GM23248 (cell line): Measurements from ENCODE around the gene MB. TPM values are rescaled to one million over a fixed set of nuclear protein-coding genes. Genes with fewer than 3 reads are reported as not detected.
A peak's percentile ranks its signal among the peaks of the same experiment; 100 is the strongest.
"Not testable (repeated sequence)": the region's sequence is repeated elsewhere in the genome, so short reads cannot be mapped to it uniquely, and the experiment has no call there.

Experiments used
- DNase-seq: peaks from one replicate; pipeline ENCODE4 v3.0.0-alpha.2; 2015
- H2AFZ ChIP-seq: fragments of 200-600 bp; sonication (generic); 2 replicates; pipeline ENCODE4 v1.6.1; 2016; ENCODE audit warnings: antibody characterized with exemption
- H3F3A ChIP-seq: fragments of 200-600 bp; sonication (generic); 2 replicates; pipeline ENCODE4 v1.6.1; 2016; ENCODE audit warnings: mild to moderate bottlenecking, antibody characterized with exemption, mixed run types; ENCODE audit not compliant: insufficient read depth
- H3K27ac ChIP-seq: fragments of 200-600 bp; sonication (generic); 2 replicates; pipeline ENCODE4 v1.5.1; 2016; ENCODE audit warnings: mild to moderate bottlenecking
- H3K27me3 ChIP-seq: fragments of 200-600 bp; sonication (generic); replicated peaks from 2 replicates; pipeline ENCODE4 v1.6.1; 2016; ENCODE audit warnings: mild to moderate bottlenecking; ENCODE audit not compliant: insufficient read depth
- H3K36me3 ChIP-seq: fragments of 200-600 bp; sonication (generic); 2 replicates; pipeline ENCODE4 v1.6.1; 2016; ENCODE audit warnings: low read depth, mild to moderate bottlenecking
- H3K4me1 ChIP-seq: fragments of 200-600 bp; sonication (generic); 2 replicates; pipeline ENCODE4 v1.6.1; 2016; ENCODE audit warnings: mild to moderate bottlenecking; ENCODE audit not compliant: insufficient read depth
- H3K4me2 ChIP-seq: fragments of 200-600 bp; sonication (generic); one replicate; pipeline ENCODE4 v1.6.1; 2016; ENCODE audit warnings: mild to moderate bottlenecking; ENCODE audit not compliant: unreplicated experiment
- H3K4me3 ChIP-seq: fragments of 200-600 bp; sonication (generic); 2 replicates; pipeline ENCODE4 v1.5.1; 2016; ENCODE audit warnings: mild to moderate bottlenecking
- H3K79me2 ChIP-seq: fragments of 200-600 bp; sonication (generic); 2 replicates; pipeline ENCODE4 v1.6.1; 2016; ENCODE audit warnings: mild to moderate bottlenecking; ENCODE audit not compliant: insufficient read depth
- H3K9ac ChIP-seq: fragments of 200-600 bp; sonication (generic); 2 replicates; pipeline ENCODE4 v1.6.1; 2016; ENCODE audit warnings: mild to moderate bottlenecking
- H3K9me2 ChIP-seq: fragments of 200-600 bp; sonication (generic); 2 replicates; pipeline ENCODE4 v1.6.1; 2016; ENCODE audit warnings: mixed run types, mild to moderate bottlenecking, moderate library complexity; ENCODE audit not compliant: insufficient read depth
- H3K9me3 ChIP-seq: fragments of 200-600 bp; sonication (generic); one replicate; pipeline ENCODE4 v1.6.1; 2017; ENCODE audit warnings: low read depth
- H4K20me1 ChIP-seq: fragments of 200-600 bp; sonication (generic); 2 replicates; pipeline ENCODE4 v1.6.0; 2016; ENCODE audit not compliant: insufficient read depth
- EZH2 ChIP-seq: fragments of 200-600 bp; sonication (generic); IDR thresholded peaks from 2 replicates; pipeline ENCODE4 v1.6.1; 2018; ENCODE audit warnings: antibody characterized with exemption, mild to moderate bottlenecking; ENCODE audit not compliant: insufficient read depth, poor library complexity, severe bottlenecking
- EZH2phosphoT487 ChIP-seq: fragments of 200-600 bp; sonication (generic); IDR thresholded peaks from 2 replicates; pipeline ENCODE4 v1.6.1; 2018; ENCODE audit warnings: antibody characterized with exemption, moderate library complexity, mild to moderate bottlenecking, low read depth; ENCODE audit not compliant: insufficient read depth
- WGBS, 2 experiments: methylation state at CpG; one replicate each; pipeline ENCODE4 v1.1.6; 2015 to 2017; ENCODE audit warnings: low lambda C conversion rate in 2 of 2, low coverage in 1 of 2; ENCODE audit errors: missing lambda C conversion rate in 2 of 2; 5-methylcytosine and 5-hydroxymethylcytosine counted together
- in situ Hi-C: fragments of 300-500 bp; cut with MboI; formaldehyde crosslinking; loops from 2 replicates; pipeline ENCODE4 v1.15.0; 2020
- polyA plus RNA-seq: library from polyadenylated mRNA; unstranded; fragments of >200 nt; fragmentation: Nextera tagmentation; extraction: Ambion mirVana; gene quantifications from 2 replicates; pipeline ENCODE4 v1.2.1, GENCODE V29; 2016
- total RNA-seq: library from RNA; depleted of rRNA; stranded (reverse); fragments of >200 nt; shearing (Covaris generic); gene quantifications from 2 replicates; pipeline ENCODE4 v1.2.3, GENCODE V29; 2014; rRNA removed

Gene MB
- total RNA-seq (not detected in 2 replicates), polyA plus RNA-seq (0.47 TPM in 1 of 2 replicates, not detected in the other)

- no peak within 1 kb of the TSS for H3K9ac ChIP-seq
- DNase-seq: no peak
- H3K27ac ChIP-seq: no peak within 1 kb of the TSS
- no peaks in the 10 kb centered on the region for H3K9me3 ChIP-seq
- WGBS, 2 experiments: 81 to 85% methylated on average over 16 of the region's 16 CpGs
- no peaks in the 10 kb centered on the region for H4K20me1 ChIP-seq
- no peaks in the 10 kb centered on the region for H3K9me2 ChIP-seq
- no peak within 1 kb of the TSS for H3K4me3 ChIP-seq
- H3K4me1 ChIP-seq: 0 out of 2 replicates have a peak, but pooled peaks cover 5% of the 10 kb centered on the region
- H3K79me2 ChIP-seq: no peaks in the 10 kb centered on the region
- TF ChIP-seq EZH2: no peak
- no peak for TF ChIP-seq EZH2phosphoT487
- H3K4me2 ChIP-seq: no peak within 1 kb of the TSS
- no peak within 1 kb of the TSS for H2AFZ ChIP-seq
- no peaks in the 10 kb centered on the region for H3K27me3 ChIP-seq
- in situ Hi-C loops: no loop called here
- H3F3A ChIP-seq: no peaks in the 10 kb centered on the region
- H3K36me3 ChIP-seq: no peaks in the 10 kb centered on the region
Observed at GRCh38 chr22:35617137-35617755, at the start of gene MB. Gene MB (minus strand): TSS chr22:35617329. CDS start chr22:35617257, 72 bp downstream.

- H3K27ac ChIP-seq, H3K4me3 ChIP-seq, H3K9me3 ChIP-seq, H2AFZ ChIP-seq, H3K9ac ChIP-seq, H4K20me1 ChIP-seq, H3K4me1 ChIP-seq, H3F3A ChIP-seq, H3K4me2 ChIP-seq, DNase-seq, H3K36me3 ChIP-seq, H3K9me2 ChIP-seq, H3K27me3 ChIP-seq, in situ Hi-C loops: not testable (repeated sequence)
- 75 to 94% methylated on average over 1 of the region's 1 CpG for WGBS, 2 experiments
- peaks cover 14% of the 10 kb centered on the region for H3K79me2 ChIP-seq
Observed at GRCh38 chr22:35666699-35667098, 49.6 kb upstream of the MB start.

GRCh38 chr22:35664955-35665587 lies 47.9 kb upstream of the MB start:
- H3K79me2 ChIP-seq: peaks cover 14% of the 10 kb centered on the region
- H3F3A ChIP-seq: peaks cover 14% of the 10 kb centered on the region
- no peaks in the 10 kb centered on the region for H4K20me1 ChIP-seq
- WGBS, 2 experiments: 95 to 96% methylated on average over 5 of the region's 5 CpGs
- no peaks in the 10 kb centered on the region for H3K9me2 ChIP-seq
- H3K4me2 ChIP-seq: no peak overlapping the region
- H3K9ac ChIP-seq: no peak overlapping the region
- H3K4me3 ChIP-seq: no peak overlapping the region
- no peak for DNase-seq
- H3K27ac ChIP-seq: no peak overlapping the region
- H3K9me3 ChIP-seq: peaks cover 4% of the 10 kb centered on the region
- no peak overlapping the region for H2AFZ ChIP-seq
- in situ Hi-C loops: no loop called here
- peaks cover 16% of the 10 kb centered on the region for H3K4me1 ChIP-seq
- peaks cover 7% of the 10 kb centered on the region for H3K36me3 ChIP-seq
- TF ChIP-seq EZH2phosphoT487 (no peak), EZH2 (no peak)
- no peaks in the 10 kb centered on the region for H3K27me3 ChIP-seq

GRCh38 chr22:35663371-35663770 lies 46.2 kb upstream of the MB start:
- peaks cover 14% of the 10 kb centered on the region for H3F3A ChIP-seq
- 31 to 42% methylated on average over 3 of the region's 3 CpGs for WGBS, 2 experiments
- no peaks in the 10 kb centered on the region for H3K27me3 ChIP-seq
- H3K4me1 ChIP-seq: peaks cover 16% of the 10 kb centered on the region
- H3K4me3 ChIP-seq: peak overlapping the region; percentile 60
- peak; percentile 48 for DNase-seq
- in situ Hi-C loops: no loop called here
- peak overlapping the region; percentile 46 for H3K9ac ChIP-seq
- peaks cover 22% of the 10 kb centered on the region for H3K36me3 ChIP-seq
- no peak overlapping the region for H3K27ac ChIP-seq
- H3K9me3 ChIP-seq: peaks cover 4% of the 10 kb centered on the region
- peaks cover 14% of the 10 kb centered on the region for H3K79me2 ChIP-seq
- TF ChIP-seq EZH2phosphoT487 (no peak), EZH2 (no peak)
- peak overlapping the region; percentile 66 for H3K4me2 ChIP-seq
- H3K9me2 ChIP-seq: no peaks in the 10 kb centered on the region
- peak overlapping the region; percentile 26; the same call in 1 of the 2 replicates for H2AFZ ChIP-seq
- no peaks in the 10 kb centered on the region for H4K20me1 ChIP-seq
